GM19099 (cell line): Measurements from ENCODE around the gene TEX14.

ENCODE experiments used
- POLR2A ChIP-seq: IDR thresholded peaks from 3 replicates; pipeline ENCODE4 v1.6.1; 2011; ENCODE audit warnings: low read depth; ENCODE audit not compliant: insufficient read length; ENCODE audit errors: extremely low read depth

Gene TEX14

GRCh38 chr17:58560511-58560910 lies 131.3 kb downstream of the TEX14 start:
- TF ChIP-seq POLR2A = no peak

DNA sequence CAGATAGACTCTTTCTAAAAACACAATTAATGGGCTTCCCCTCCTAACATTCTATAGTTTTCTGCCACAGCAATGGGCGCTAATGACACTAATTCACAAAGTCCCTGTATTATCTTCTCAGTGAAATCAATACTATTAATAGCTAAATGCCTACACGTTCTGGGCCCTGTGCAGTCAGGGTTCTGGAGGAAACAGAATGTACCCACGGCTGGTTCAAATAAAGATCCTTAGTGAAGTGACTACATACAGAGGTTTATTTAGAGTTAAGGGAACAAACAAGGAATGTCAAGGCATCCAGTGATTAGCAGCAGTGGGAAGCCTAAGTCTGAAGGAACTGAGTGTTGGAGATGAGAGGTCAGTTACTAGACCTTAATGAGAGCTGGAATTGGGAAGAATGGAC lies 133.9 kb downstream of the TEX14 start:
- TF ChIP-seq POLR2A = no peak

DNA sequence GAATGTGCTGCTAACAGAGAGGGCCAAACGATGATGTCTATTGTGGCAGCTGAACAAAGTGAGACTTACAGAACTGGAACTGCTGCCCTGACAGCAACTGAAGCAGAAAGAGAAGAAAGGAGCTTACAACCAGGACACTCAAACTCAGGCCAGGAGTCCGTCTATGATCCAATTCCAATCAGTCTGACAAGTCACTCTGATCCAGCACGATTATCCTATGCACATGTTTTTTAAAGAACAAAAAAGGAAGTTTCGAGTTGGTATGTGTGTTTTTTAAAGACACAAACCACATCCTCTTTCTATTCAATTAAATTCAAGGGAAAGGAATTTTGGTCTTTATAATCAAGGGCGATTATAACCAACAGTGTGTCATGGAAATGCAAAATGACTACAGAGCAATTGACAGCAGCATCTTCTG lies 135.0 kb downstream of the TEX14 start:
- TF ChIP-seq POLR2A = no peak

DNA sequence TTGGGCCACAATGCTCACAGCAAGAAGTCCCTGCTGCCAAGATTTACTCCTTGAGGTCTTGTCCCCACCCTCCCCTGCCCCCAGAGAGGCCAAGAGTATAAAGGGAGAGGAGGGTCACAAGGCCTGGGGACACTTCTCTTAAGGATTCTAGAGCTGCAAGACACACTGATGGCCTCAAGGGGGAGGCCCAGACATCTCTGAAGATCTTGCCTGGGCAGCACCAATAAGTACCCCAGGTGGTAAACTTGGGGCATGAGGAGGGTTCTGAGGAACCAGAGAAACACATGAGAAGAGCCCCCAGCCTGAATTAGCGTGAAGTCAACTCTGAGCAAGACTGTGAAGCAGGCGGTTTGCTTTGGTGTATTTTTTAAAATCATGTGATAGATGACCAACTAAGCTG lies 150.6 kb downstream of the TEX14 start:
- no peak for TF ChIP-seq POLR2A

DNA sequence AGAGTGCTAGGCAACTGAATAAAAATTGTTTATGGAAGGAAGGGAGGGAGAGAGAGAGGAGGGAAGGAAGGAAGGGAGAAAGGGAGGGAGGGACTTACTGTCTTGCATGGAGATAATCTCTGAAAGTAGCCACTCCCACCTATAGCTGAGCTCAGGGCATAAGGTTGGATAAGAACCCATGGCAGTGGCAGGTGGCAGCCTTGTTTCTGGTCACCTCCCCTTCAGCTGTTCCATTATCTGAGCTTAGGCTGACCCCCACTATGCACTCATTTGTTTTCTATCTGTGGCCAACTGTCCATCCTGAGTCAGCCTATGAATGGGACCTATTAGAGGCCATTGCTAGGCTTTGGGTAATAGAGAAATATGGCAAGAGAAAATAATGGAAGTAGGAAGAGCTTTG lies 152.1 kb downstream of the TEX14 start:
- no peak for TF ChIP-seq POLR2A

DNA sequence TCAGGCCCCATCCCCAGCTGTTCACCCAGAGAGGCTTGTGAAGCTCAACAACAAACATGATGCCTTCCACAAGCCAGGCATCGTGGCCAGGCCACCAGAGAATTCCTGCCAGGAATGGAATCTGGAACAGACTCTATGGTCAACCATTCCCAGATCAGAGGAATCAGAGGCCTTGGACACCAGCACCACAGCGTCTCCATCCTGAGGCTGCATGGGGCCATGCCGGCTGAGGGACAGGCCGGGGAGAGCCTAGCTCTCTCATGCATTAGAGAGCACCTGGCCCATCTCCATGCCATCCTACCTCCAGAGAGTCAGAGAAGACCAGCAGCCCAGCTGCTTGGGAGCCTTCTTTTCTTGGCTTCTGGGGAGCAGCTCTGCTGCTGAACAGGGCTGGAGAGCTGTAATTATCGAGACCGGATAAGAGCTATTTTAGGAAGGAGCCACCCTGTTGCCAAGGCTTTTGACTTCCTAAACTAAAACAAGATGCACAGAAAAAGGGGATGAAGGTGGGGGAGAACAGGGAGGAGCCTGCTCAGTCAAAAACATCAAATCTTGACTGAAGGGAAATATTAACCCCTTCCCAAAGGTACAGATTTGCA lies 152.9 kb downstream of the TEX14 start:
- TF ChIP-seq POLR2A = no peak

- no peak for TF ChIP-seq POLR2A
Observed at GRCh38 chr17:58537266-58537665, 154.6 kb downstream of the TEX14 start.

DNA sequence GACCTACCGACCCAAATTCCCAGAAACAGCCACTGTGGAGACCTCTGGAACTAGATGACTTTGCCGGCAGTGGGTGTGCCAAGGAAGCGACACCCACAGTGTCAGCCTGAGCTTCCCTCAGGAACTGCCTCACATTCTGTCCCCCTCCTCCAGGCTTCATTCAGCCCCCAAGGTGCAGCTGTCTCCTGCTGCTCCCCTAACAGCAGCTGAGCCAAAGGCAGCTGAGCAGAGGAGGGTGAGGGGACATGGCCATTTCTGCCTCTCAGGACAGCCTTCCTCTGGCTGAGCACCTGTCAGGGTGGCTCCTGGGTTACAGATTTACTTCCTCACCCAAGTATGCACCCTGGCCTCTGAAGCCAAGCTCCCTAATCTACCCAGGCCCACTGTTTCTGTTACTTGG lies 155.3 kb downstream of the TEX14 start:
- no peak for TF ChIP-seq POLR2A

- TF ChIP-seq POLR2A = no peak
Observed at GRCh38 chr17:58535431-58535830, 156.4 kb downstream of the TEX14 start.

DNA sequence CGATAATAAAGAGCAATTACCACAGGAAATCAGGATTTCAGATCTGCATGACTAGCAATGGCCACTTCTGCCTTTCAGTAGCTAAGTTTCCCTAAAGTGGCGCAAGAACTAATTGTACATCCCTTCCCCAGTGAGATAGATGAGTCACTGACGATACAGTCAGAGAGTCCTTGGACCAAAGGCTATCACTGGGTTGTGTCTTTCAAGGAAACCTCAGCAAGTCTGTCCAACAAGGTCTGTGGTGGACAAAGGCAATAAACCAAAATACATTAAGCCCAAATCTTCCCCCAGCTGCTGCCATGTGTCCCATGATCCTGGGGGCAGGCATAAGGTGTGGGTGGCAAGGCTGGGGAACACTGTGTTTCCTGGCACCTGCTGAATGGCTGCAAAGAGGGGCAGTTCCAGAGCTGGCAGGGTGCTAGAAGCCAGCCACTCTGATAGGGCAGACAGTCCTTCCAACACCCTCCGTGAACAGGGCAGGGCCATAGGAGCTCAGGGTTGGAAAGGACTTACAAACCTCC lies 156.9 kb downstream of the TEX14 start:
- no peak for TF ChIP-seq POLR2A

- no peak for TF ChIP-seq POLR2A
Observed at GRCh38 chr17:58534331-58534730, 157.5 kb downstream of the TEX14 start.

DNA sequence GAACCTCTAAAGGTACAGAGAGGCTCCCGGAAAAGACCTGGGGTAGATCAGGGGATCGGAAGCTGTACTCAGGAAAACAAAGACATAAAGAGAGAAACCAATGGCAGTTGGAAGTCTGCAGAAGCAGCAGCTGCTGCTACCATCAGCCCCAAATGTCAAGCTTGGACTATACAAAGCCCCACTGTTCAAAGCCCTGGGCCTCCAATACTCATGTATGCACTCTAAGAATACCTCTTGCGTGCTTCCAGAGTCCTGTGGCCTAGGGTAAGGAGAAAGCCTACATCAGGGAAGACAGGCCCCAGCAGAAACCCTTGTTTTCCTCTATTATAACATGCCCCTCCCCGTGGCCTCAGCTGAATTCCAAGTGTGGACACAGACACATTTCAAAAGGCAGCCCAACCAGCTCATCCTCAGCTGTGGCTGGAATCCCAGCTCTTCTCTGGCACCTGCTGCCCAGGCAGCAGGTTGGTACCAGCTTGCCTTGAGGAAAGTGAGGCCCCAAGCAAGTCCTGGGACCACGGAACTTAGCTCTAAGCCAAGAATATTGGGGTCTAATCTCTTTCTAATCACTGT lies 158.1 kb downstream of the TEX14 start:
- no peak for TF ChIP-seq POLR2A

DNA sequence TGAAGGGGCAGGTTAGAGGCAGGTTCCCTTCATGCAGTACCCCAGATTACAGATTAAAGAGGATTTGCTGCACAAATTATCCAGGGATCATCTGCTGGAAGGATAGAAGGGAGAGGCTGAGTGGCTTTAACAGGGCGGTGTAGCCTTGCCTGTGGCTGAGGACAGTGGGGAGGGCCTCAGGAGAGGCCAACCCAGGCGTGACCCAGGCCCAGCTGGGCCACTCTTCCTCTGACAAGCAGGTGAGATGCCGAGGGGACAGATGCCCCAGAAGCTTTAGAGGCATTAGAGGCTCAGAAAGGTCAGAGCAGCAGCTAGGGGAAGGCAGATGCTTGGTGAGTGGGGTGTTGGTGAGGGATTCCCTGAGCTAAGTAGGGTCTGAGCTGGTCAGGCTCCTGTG lies 159.3 kb downstream of the TEX14 start:
- no peak for TF ChIP-seq POLR2A

DNA sequence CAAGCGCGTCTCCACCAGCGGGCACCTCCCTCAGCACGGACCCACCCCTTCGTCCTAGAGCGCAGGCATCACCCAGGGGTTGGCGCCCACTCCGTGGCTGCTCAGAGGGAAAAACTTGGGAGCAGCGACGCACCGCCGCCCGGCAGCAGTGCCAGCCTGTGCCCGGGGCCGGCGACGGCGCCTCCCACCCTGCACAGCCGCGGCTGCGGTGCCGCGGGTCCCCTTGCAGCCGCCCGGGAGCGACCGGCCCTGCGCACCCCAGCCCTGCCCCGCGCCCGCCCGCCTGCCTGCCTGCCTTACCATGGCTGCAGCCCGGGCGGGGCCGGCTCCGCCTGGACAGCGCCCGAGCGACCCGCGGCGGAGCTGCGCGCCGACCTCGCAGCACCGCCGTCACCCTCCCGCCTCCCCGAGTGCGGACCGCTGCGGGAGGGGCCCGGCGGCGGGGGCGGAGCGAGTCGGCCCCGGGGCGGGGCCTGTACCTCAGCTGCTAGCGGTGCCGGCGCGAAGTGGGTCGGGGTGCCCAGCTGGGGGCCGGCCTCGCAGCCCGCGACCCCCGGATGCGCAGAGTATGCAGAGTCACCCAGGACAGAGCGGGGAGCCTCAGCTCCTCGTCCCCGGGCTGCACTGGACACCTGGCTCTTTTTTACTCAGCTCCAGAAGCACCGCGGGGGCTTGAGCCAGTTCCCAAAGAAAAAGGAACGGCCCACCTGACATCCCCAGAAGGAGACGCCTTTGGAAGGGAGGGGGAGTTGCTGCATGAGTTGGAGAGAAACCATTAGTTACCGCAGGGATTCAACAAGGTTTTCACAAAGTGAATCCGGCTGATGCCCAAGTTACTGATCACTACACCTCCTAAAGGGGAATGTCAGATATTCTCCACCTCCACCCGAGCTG lies 159.9 kb downstream of the TEX14 start:
- TF ChIP-seq POLR2A = no peak

- TF ChIP-seq POLR2A = no peak
Observed at GRCh38 chr17:58531122-58531521, 160.7 kb downstream of the TEX14 start.

- TF ChIP-seq POLR2A = no peak
Observed at GRCh38 chr17:58530655-58531054, 161.2 kb downstream of the TEX14 start.
